CD4-positive, alpha-beta T cell treated with Interleukin-1 beta for 1 hour (primary cell): ENCODE results near the gene PTPRD.

Experiments used
- DNase-seq, 2 donors: peaks; one replicate each; pipeline ENCODE4 v3.0.0-alpha.2; 2020 to 2022

Gene PTPRD

DNA sequence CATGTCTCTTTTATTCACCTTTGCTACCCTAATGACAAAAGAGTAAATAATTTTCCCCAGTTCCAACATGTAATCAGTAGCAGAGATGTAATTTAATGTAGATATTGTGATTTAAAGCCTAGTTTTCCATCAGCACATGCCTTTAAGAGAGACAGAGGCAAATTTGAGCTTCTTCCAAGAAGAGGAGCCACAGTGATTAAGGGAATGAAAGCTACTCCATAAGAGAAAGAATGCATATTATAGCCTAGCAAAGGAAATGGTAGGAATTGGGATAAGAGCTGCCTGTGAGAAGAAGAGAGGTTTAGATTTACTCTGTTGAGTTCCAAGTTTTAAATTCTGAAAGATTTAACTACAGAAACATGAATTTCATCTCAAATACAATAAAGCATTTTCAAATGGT lies 2222.2 kb downstream of the PTPRD start:
- no peak for DNase-seq

GRCh38 chr9:8389531-8389930 lies 2223.3 kb downstream of the PTPRD start:
- no peak for DNase-seq

GRCh38 chr9:8388132-8388531 lies 2224.7 kb downstream of the PTPRD start:
- DNase-seq, result no peak

DNA sequence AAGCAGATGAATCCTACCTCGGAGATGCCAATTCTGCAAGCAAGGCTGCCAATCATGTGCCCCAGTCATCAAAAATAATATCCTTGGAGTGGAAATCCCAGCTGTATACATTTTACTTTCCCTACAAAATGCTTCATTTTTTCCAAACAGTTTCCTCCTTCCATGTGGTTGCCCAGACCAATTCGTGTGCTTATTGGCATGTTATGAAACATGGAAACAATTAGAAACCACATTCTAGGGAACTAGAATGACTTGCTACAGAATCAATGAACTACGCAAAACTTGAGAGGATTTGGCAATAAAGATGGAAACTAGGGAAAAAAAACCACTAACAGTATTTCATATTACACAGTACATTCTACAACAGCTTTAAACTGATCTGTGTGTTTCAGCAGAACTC lies 2228.7 kb downstream of the PTPRD start:
- no peak for DNase-seq

DNA sequence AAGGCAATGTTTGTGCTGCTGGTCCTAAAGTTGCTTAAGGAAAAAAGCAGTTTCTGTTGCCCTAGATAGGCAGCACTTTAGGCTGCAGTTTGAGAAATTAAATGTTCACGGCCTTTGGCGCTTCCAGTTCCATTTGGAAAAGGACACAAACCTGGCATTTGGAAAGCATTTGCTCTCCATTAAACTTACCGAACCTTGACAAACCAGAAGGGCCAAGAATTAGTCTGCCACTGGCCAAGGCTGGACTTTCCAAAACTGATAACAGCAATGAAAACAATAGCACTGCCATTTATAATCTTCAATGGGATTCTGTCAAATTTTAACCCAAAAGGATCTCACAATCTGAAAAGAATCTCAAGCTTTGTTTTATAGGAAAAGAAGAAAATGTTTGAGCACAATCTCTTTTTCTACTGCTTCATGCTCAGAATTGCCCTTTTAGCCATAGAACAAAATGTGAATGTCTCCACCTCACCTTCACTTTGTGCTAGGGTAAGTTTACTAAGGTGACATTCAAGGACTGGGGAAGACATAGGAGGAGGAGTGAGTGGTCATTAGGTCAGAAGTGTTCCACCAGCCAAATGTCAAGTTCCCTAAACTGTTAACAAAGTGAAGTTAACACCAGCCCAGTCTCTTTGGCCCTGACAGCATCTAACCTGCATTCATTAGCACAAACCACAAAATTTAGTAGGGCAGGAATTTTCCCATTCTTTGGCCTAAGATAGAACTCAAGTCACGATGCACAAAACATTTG lies 2229.8 kb downstream of the PTPRD start:
- DNase-seq, result no peak

DNA sequence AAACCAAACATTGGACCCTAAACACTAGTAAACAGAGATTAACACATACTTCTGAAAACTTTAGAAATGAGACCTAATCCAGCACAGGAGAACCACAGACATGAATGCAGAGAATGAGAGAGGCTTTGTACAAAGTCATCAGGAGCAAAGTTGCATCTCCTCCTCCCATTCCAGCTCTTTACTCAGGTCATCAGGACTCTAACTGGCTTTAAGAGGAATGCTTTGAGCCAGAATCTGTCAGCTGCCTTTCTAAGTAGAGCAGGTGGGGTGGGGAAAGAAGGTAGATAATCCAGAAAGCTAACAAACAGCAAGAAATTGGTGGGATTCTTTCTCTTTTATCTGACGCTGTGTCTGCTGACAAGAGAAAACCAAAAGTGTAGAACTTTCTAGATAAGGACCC lies 2230.5 kb downstream of the PTPRD start:
- DNase-seq, result no peak

- no peak for DNase-seq
Measured at GRCh38 chr9:8381601-8382000, 2231.2 kb downstream of the PTPRD start.

GRCh38 chr9:8374471-8374870 lies 2238.3 kb downstream of the PTPRD start:
- no peak for DNase-seq

- no peak for DNase-seq
Measured at GRCh38 chr9:8371686-8372085, 2241.1 kb downstream of the PTPRD start.

GRCh38 chr9:8366161-8366926 lies 2246.5 kb downstream of the PTPRD start:
- no peak for DNase-seq

- no peak for DNase-seq
Measured at GRCh38 chr9:8365466-8366160, 2247.2 kb downstream of the PTPRD start.

- DNase-seq, result no peak
Measured at GRCh38 chr9:8365029-8365428, 2247.8 kb downstream of the PTPRD start.

DNA sequence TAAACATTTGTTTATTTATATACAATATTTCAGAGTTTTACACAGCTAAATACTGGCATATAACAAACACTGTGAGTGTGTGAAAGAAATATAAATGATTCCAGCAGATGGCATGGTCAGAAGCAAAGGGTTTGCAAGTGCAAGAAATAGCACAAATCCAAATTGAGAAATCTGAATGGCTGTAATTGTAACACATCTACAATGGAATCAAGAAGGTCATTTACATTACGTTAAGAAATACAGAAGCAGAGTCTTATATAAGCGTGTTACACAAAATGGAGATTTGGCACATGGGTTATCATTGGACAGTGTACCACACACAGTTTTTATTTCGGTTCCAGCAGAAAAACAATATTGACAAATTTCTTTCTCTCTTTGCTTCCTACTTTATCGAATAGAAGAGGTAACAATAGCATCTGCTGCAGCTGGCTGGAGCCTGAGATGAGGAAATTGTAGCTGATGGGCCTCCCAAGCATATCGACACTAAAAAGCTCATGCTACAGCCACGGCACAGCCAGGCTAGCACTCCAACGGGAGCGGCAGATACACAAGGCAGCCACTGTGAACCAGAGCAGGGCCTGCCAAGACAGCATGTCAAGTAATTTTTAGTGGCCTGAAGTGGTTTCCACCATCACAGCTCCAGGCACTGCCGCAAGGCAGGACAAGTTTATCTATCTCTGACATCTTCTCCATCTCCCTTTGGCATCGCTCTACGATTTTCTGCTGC lies 2248.6 kb downstream of the PTPRD start:
- no peak for DNase-seq

DNA sequence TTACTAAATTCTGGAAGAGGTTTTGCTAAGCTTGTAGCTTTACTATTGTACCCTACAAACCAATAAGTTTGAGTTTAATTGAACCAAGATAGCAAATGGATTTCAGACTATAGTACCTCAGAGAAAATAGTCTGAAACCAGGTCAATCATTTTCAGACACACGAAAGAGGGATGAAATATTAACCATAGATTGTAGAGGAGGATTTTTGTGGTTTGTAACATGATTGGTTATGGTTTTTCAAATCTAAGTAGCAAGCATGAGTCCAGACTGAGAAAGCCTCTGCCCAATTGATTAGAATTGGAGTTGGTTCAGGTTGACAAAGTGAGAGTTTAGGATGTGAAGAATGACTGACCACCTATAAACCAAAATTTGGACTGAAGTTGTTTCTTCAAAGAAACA lies 2250.6 kb downstream of the PTPRD start:
- no peak for DNase-seq

DNA sequence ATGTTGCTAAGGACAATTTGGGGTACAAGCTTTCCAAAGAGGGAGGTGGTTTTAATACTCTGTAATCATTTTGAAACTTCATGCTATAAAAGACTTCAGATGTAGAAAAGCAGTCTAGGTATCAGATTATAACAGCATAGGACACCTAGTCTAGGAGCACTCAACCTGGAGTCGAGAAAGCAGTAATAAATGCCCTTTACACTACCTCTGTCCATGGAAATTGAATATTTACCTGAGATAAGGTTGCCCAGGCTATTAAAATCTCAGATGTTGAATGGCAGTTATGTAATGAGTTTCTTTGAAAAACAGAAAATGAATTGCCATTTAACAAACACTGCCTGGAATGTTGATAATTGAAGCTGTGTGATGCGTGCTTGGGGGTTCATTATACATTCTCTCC lies 2251.4 kb downstream of the PTPRD start:
- no peak for DNase-seq

GRCh38 chr9:8356406-8356805 lies 2256.4 kb downstream of the PTPRD start:
- DNase-seq, result no peak

DNA sequence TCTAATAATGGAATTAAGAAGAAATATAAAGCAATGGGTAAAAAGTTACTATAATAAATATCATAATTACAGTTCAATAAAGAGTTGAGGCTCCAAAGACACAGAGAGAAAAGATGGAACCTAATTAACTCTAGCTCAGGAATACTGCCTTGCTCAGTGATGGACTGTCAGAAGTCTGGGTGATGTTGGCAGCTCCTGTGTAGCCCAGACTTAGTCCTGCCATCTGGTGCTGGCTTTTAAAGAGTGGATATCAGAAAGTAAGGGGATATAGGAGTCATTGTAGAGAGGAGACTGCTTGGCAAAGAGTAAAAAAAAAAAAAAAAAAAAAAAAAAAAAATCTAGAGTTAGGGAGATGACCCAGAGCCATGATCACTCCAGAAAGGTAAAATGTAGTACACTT lies 2261.4 kb downstream of the PTPRD start:
- no peak for DNase-seq

GRCh38 chr9:8349901-8350300 lies 2262.9 kb downstream of the PTPRD start:
- DNase-seq, result no peak

DNA sequence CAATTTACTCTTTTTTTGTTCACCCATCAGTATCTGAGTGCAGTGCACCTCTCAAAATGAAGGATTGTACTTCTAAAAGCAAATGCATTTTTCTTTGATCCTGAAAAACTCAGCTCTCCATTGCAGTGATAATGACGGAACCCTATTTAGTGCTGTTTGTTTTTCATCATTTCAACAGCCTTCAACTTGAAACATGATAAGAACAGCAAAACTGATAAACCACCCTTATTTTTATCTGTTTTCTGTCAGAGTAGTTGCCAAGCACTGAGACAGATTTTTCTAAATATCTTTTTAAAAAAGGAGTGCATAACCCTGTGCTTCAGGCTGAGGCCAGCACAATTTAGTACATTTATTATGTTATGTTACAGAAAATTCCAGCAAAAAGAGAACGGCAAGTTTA lies 2263.4 kb downstream of the PTPRD start:
- no peak for DNase-seq

- no peak for DNase-seq
Measured at GRCh38 chr9:8348756-8349155, 2264.0 kb downstream of the PTPRD start.

GRCh38 chr9:8346296-8346695 lies 2266.5 kb downstream of the PTPRD start:
- no peak for DNase-seq

DNA sequence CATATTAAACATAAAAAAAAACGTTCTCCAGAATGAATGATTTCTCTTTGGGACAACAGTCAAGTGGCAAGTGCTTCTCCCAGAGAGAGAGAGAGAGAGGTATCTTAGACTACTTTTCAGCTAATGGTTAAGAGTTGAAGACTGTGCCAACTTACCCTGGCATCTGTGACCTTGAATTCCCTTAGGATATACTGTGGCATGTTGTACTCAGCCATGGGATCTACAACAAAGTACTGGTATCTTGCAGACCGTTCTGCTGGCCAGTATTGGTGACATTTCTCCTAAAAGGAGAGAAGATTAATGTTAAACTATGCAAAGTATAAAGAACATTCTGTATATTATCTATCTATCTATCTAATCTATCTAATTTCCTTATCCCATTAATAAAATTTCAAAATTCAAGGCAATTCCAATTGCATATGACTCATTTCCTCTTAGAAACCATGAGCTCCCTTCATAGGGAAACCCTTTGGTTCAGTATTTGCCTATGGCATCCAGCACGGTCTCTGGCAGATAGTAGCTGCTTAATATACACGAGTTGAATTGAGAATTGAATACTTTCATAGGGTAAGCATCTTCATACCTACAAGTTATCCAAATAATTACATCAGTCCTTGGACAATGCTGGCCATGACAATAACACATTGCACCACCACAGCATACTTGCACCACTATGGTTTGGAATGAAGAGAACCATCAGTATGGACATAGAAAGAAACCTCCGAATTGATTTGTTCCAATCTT lies 2273.9 kb downstream of the PTPRD start:
- DNase-seq, result no peak
